ENCODE results near the gene CXXC5.

DNA sequence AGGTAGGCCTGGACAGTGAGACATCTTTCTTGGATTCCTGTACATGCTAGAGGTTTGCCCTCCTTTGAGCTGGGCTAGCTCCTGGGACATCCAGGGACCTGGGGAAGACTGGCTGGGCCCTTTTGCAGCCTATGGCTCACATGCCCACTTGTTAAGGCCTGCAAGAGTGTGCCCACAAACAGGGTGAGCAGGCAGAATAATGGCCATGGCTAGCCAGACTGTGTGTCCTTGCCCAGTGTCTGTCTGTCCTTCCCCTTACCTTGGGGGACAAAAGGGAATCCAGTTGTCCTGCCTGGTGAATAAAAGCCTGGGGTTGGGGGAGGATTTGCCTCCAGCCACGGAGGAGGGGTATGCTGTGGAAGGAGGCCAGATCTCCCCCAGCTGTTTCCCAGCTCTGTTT lies 13.0 kb upstream of the CXXC5 start:
- TF ChIP-seq CTCF (IDR thresholded peaks at IDR 0.05; ENCODE audit: poor library complexity) (no peak), EZH2 (IDR thresholded peaks at IDR 0.05; ENCODE audit: borderline replicate concordance) (no peak)
